Trophoblast cell (in vitro differentiated cells and primary cell): ENCODE data around the gene CTNNA3.

ENCODE experiments used
- DNase-seq, 2 donors: peaks; one replicate each; pipeline ENCODE4 v3.0.0-alpha.2; 2016
- H2AFZ ChIP-seq: 2 replicates; pipeline ENCODE4 v1.6.1; 2013; ENCODE audit warnings: low read length, moderate library complexity, mild to moderate bottlenecking; ENCODE audit not compliant: insufficient read depth, poor library complexity
- H2AK5ac ChIP-seq: 2 replicates; pipeline ENCODE4 v1.6.1; 2013; ENCODE audit warnings: mild to moderate bottlenecking, low read length
- H2BK120ac ChIP-seq: 2 replicates; pipeline ENCODE4 v1.6.1; 2013; ENCODE audit warnings: low read length, mild to moderate bottlenecking, moderate library complexity; ENCODE audit not compliant: insufficient read depth, poor library complexity
- H2BK12ac ChIP-seq: 2 replicates; pipeline ENCODE4 v1.6.1; 2013; ENCODE audit warnings: mild to moderate bottlenecking, low read length, moderate library complexity
- H2BK5ac ChIP-seq: 2 replicates; pipeline ENCODE4 v1.6.1; 2013; ENCODE audit warnings: low read length, low read depth, moderate library complexity, mild to moderate bottlenecking; ENCODE audit not compliant: poor library complexity
- H3K14ac ChIP-seq: 2 replicates; pipeline ENCODE4 v1.6.1; 2013; ENCODE audit warnings: mild to moderate bottlenecking, low read length
- H3K18ac ChIP-seq: 2 replicates; pipeline ENCODE4 v1.6.1; 2013; ENCODE audit warnings: mild to moderate bottlenecking, low read length
- H3K23ac ChIP-seq: 2 replicates; pipeline ENCODE4 v1.6.1; 2013; ENCODE audit warnings: low read length
- H3K27ac ChIP-seq: 2 replicates; pipeline ENCODE4 v1.5.1; 2013; ENCODE audit warnings: low read depth, mild to moderate bottlenecking, inconsistent platforms, low read length, moderate library complexity
- H3K27me3 ChIP-seq: 2 replicates; pipeline ENCODE4 v1.6.1; 2013; ENCODE audit warnings: inconsistent platforms, mild to moderate bottlenecking, low read length, moderate library complexity; ENCODE audit not compliant: insufficient read depth
- H3K36me3 ChIP-seq, 2 experiments: 1 replicate in 1 of 2; 2 replicates in 1 of 2; pipeline ENCODE4 v1.6.1; 2013; ENCODE audit warnings: low read length in 2 of 2, mild to moderate bottlenecking in 2 of 2, moderate library complexity in 1 of 2; ENCODE audit not compliant: insufficient read depth in 2 of 2, control insufficient read depth in 1 of 2
- H3K4ac ChIP-seq: 2 replicates; pipeline ENCODE4 v1.6.1; 2013; ENCODE audit warnings: low read depth, mild to moderate bottlenecking, low read length, moderate library complexity
- H3K4me1 ChIP-seq, 2 experiments: 1 replicate in 1 of 2; 2 replicates in 1 of 2; pipeline ENCODE4 v1.6.1; 2013; ENCODE audit warnings: low read length in 2 of 2, mild to moderate bottlenecking in 2 of 2, moderate library complexity in 1 of 2; ENCODE audit not compliant: insufficient read depth in 2 of 2, control insufficient read depth in 1 of 2
- H3K4me2 ChIP-seq: 2 replicates; pipeline ENCODE4 v1.6.1; 2013; ENCODE audit warnings: inconsistent platforms, mild to moderate bottlenecking, low read length, moderate library complexity
- H3K4me3 ChIP-seq: 2 replicates; pipeline ENCODE4 v1.5.1; 2013; ENCODE audit warnings: mild to moderate bottlenecking, low read depth, low read length, inconsistent platforms
- H3K79me1 ChIP-seq: one replicate; pipeline ENCODE4 v1.6.1; 2013; ENCODE audit warnings: low read length
- H3K79me2 ChIP-seq: 2 replicates; pipeline ENCODE4 v1.6.1; 2013; ENCODE audit warnings: low read length, mild to moderate bottlenecking; ENCODE audit not compliant: control insufficient read depth, insufficient read depth, poor library complexity
- H3K9ac ChIP-seq: 2 replicates; pipeline ENCODE4 v1.6.1; 2013; ENCODE audit warnings: mild to moderate bottlenecking, low read length
- H3K9me3 ChIP-seq: 2 replicates; pipeline ENCODE4 v1.6.1; 2013; ENCODE audit warnings: low read depth, mild to moderate bottlenecking, control low read depth, inconsistent platforms, low read length; ENCODE audit not compliant: insufficient read depth
- H4K12ac ChIP-seq: 2 replicates; pipeline ENCODE4 v1.6.1; 2013; ENCODE audit warnings: low read depth, mild to moderate bottlenecking, low read length, moderate library complexity
- H4K8ac ChIP-seq: 2 replicates; pipeline ENCODE4 v1.6.1; 2013; ENCODE audit warnings: low read depth, mild to moderate bottlenecking, low read length, moderate library complexity
- H4K91ac ChIP-seq: one replicate; pipeline ENCODE4 v1.6.1; 2013; ENCODE audit warnings: low read depth, mild to moderate bottlenecking, low read length, moderate library complexity
- WGBS: extraction: QIAGEN DNeasy Blood & Tissue Kit; methylation state at CpG from one replicate; pipeline ENCODE4 v1.1.7; 2013; ENCODE audit warnings: missing lambda C conversion rate; ENCODE audit not compliant: insufficient read length, insufficient coverage; ENCODE audit errors: extremely low coverage; 5-methylcytosine and 5-hydroxymethylcytosine counted together

CTNNA3 gene

GRCh38 chr10:66534866-66535265, 1161.1 kb downstream of the CTNNA3 start:
- H3K36me3 ChIP-seq: no peaks in the 10 kb centered on the region
- WGBS: no CpG with 5 or more reads among the region's 1 CpG
- no peaks in the 10 kb centered on the region for H3K9me3 ChIP-seq
- H3K27ac ChIP-seq: no peak overlapping the region
- no peak overlapping the region for H4K91ac ChIP-seq
- H3K4me3 ChIP-seq: no peak overlapping the region
- H2BK12ac ChIP-seq: no peak overlapping the region
- no peak overlapping the region for H3K4me2 ChIP-seq
- H3K4ac ChIP-seq: no peak overlapping the region
- H2BK5ac ChIP-seq: no peak overlapping the region
- no peaks in the 10 kb centered on the region for H3K27me3 ChIP-seq
- H4K8ac ChIP-seq: no peak overlapping the region
- no peak for DNase-seq
- H3K9ac ChIP-seq: no peak overlapping the region
- H2AK5ac ChIP-seq: no peak overlapping the region
- H4K12ac ChIP-seq: no peak overlapping the region
- no peak overlapping the region for H3K23ac ChIP-seq
- no peak overlapping the region for H3K14ac ChIP-seq
- no peaks in the 10 kb centered on the region for H3K4me1 ChIP-seq
- no peak overlapping the region for H2AFZ ChIP-seq
- no peaks in the 10 kb centered on the region for H3K79me1 ChIP-seq
- no peak overlapping the region for H2BK120ac ChIP-seq
- no peak overlapping the region for H3K18ac ChIP-seq
- H3K79me2 ChIP-seq: no peaks in the 10 kb centered on the region

- Histone ChIP-seq H3K9me3 (no peaks in the 10 kb centered on the region), H3K4me1 (no peaks in the 10 kb centered on the region), H3K36me3 (no peaks in the 10 kb centered on the region), H4K12ac (no peak overlapping the region), H3K4me2 (no peak overlapping the region), H3K4ac (no peak overlapping the region), H3K79me1 (no peaks in the 10 kb centered on the region), H2BK12ac (no peak overlapping the region), H2AK5ac (no peak overlapping the region), H3K14ac (no peak overlapping the region), H2BK120ac (no peak overlapping the region), H3K4me3 (no peak overlapping the region), H2BK5ac (no peak overlapping the region), H3K27me3 (no peaks in the 10 kb centered on the region), H3K23ac (no peak overlapping the region), H3K27ac (no peak overlapping the region), H4K8ac (no peak overlapping the region), H3K18ac (no peak overlapping the region), H4K91ac (no peak overlapping the region), H3K79me2 (no peaks in the 10 kb centered on the region), H3K9ac (no peak overlapping the region), H2AFZ (no peak overlapping the region)
- WGBS: no CpG with 5 or more reads among the region's 1 CpG
- DNase-seq: no peak
Observed at GRCh38 chr10:66521506-66521905, 1174.5 kb downstream of the CTNNA3 start.

- no peak overlapping the region for H4K91ac ChIP-seq
- no CpG with 5 or more reads among the region's 3 CpGs for WGBS
- H3K9ac ChIP-seq: no peak overlapping the region
- H3K4me3 ChIP-seq: no peak overlapping the region
- H3K27ac ChIP-seq: no peak overlapping the region
- H3K14ac ChIP-seq: no peak overlapping the region
- no peak overlapping the region for H3K4me2 ChIP-seq
- H3K79me2 ChIP-seq: no peaks in the 10 kb centered on the region
- H3K9me3 ChIP-seq: no peaks in the 10 kb centered on the region
- no peak overlapping the region for H3K4ac ChIP-seq
- DNase-seq: no peak
- H3K27me3 ChIP-seq: no peaks in the 10 kb centered on the region
- H3K4me1 ChIP-seq: no peaks in the 10 kb centered on the region
- H4K12ac ChIP-seq: no peak overlapping the region
- H2BK12ac ChIP-seq: no peak overlapping the region
- no peak overlapping the region for H4K8ac ChIP-seq
- no peak overlapping the region for H2AK5ac ChIP-seq
- no peak overlapping the region for H2BK120ac ChIP-seq
- no peak overlapping the region for H2AFZ ChIP-seq
- no peak overlapping the region for H3K18ac ChIP-seq
- H3K23ac ChIP-seq: no peak overlapping the region
- H3K79me1 ChIP-seq: no peaks in the 10 kb centered on the region
- no peak overlapping the region for H2BK5ac ChIP-seq
- H3K36me3 ChIP-seq: no peaks in the 10 kb centered on the region
Observed at GRCh38 chr10:66519616-66520015, 1176.4 kb downstream of the CTNNA3 start.

- H3K27me3 ChIP-seq: no peaks in the 10 kb centered on the region
- H2BK5ac ChIP-seq: no peak overlapping the region
- H3K9me3 ChIP-seq: no peaks in the 10 kb centered on the region
- no peak overlapping the region for H2BK120ac ChIP-seq
- H3K23ac ChIP-seq: no peak overlapping the region
- no peaks in the 10 kb centered on the region for H3K4me1 ChIP-seq
- no peak overlapping the region for H3K4me3 ChIP-seq
- no peaks in the 10 kb centered on the region for H3K79me1 ChIP-seq
- H3K18ac ChIP-seq: no peak overlapping the region
- H4K12ac ChIP-seq: no peak overlapping the region
- no peak for DNase-seq
- no peak overlapping the region for H3K4me2 ChIP-seq
- no peaks in the 10 kb centered on the region for H3K36me3 ChIP-seq
- no peak overlapping the region for H4K8ac ChIP-seq
- H3K27ac ChIP-seq: no peak overlapping the region
- H3K14ac ChIP-seq: no peak overlapping the region
- no peak overlapping the region for H3K4ac ChIP-seq
- H3K79me2 ChIP-seq: no peaks in the 10 kb centered on the region
- H2AFZ ChIP-seq: no peak overlapping the region
- no peak overlapping the region for H2AK5ac ChIP-seq
- H2BK12ac ChIP-seq: no peak overlapping the region
- WGBS: no CpG with 5 or more reads among the region's 1 CpG
- H4K91ac ChIP-seq: no peak overlapping the region
- H3K9ac ChIP-seq: no peak overlapping the region
Observed at GRCh38 chr10:66514666-66515065, 1181.3 kb downstream of the CTNNA3 start.
